ENCODE measurements around the gene GLTPD2. TPM values are rescaled to one million over a fixed set of nuclear protein-coding genes. Genes with fewer than 3 reads are reported as not detected.

GLTPD2 gene
- 10 to 100 TPM in 1 of 4 donors, 1 to 10 TPM in 3; 3.8 to 14.9 (median 5.7) TPM for polyA plus RNA-seq (ENCODE audit: insufficient read length in 4 of 4)

DNA sequence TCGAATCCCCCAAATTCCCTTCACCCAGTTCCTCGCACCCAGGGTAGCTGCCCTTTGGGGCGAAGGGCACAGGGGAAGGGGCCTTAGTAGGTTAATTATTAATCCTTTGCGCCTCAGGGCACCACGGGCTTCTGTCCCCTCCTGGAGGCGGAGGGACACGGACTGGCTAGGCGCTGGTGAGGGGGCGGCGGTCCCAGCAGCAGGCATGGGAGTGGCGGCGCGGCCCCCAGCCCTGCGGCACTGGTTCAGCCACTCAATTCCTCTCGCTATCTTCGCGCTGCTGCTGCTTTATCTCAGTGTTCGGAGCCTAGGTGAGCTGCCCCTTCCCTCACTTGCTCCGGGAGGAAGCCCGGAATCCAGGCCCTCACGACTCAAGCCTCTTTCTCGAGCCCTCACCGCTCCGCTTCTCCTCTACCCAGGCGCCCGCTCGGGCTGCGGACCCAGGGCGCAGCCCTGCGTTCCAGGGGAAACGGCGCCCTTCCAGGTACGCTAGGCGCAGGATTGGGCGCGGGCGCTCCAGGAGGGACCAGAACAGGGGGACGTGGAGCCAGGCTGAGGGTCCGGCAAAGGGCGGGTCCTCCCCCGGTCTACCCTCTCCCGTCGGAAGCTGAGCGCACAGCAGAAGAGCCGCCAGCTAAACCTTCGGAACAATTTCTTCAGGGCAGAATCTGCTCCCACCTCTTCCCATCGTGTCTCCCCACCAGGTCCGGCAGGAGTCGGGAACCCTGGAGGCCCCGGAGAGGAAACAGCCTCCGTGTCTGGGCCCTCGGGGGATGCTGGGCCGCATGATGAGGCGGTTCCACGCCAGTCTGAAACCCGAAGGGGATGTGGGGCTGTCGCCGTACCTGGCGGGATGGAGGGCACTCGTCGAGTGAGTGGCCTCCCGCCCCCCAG is at the start of gene GLTPD2:
TSS of gene GLTPD2 (plus strand) at position 158 of the 894 bp plus-strand sequence. CDS start at position 206, 48 bp downstream.
- DNase-seq (ENCODE audit: low read depth in 4 of 4, low spot score in 3 of 4), result no peak

GRCh38 chr17:4739122-4740024 is 49.4 kb upstream of the GLTPD2 start, which contains the start of the genes CXCL16 and ZMYND15:
TSS of gene CXCL16 (minus strand) at chr17:4739928. CDS start at chr17:4739339, 589 bp downstream.
TSS of gene ZMYND15 (plus strand) at chr17:4739833. CDS start at chr17:4740549, 716 bp downstream.
- peak in 1 of 4 donors; percentile 33 for DNase-seq (ENCODE audit: low read depth in 4 of 4, low spot score in 3 of 4)

- no peak for DNase-seq (ENCODE audit: low read depth in 4 of 4, low spot score in 3 of 4)
These were observed 48.8 kb upstream of the GLTPD2 start for GRCh38 chr17:4740025-4740351.

DNA sequence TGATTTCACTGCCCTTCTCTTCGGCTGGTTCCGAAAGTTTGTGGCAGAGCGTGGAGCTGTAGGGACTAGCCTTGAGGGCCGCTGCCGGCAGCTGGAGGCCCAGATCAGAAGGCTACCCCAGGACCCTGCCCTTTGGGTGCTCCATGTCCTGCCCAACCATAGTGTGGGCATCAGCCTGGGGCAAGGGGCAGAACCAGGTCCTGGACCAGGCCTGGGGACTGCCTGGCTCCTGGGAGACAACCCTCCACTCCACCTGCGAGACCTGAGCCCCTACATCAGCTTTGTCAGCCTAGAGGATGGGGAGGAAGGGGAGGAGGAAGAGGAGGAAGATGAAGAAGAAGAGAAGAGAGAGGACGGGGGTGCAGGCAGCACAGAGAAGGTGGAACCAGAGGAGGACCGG is 48.2 kb upstream of the GLTPD2 start:
- no peak for DNase-seq (ENCODE audit: low read depth in 4 of 4, low spot score in 3 of 4)

- no peak for DNase-seq (ENCODE audit: low read depth in 4 of 4, low spot score in 3 of 4)
These were observed 47.2 kb upstream of the GLTPD2 start for GRCh38 chr17:4741544-4741943.

- DNase-seq (ENCODE audit: low read depth in 4 of 4, low spot score in 3 of 4), result no peak
These were observed 46.6 kb upstream of the GLTPD2 start for GRCh38 chr17:4742133-4742532.

DNA sequence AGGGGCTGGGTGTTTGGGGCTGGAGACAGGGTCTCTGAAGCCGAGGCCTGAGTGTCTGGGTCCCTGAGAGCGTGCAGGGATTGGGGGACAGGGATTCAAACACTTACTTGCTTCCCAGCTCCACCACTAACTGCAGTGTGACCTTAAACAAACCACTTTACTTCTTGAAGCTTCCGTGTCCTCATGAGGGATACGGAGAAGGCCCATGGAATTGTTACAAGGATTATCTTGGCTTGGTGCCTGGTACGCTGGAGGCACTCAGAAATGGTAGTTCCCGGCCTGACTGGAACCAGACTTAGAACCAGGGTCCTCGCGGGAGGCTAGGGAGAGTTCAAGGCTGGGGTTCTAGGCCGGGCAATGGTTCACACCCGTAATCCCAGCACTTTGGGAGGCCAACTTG is 46.1 kb upstream of the GLTPD2 start:
- no peak for DNase-seq (ENCODE audit: low read depth in 4 of 4, low spot score in 3 of 4)

DNA sequence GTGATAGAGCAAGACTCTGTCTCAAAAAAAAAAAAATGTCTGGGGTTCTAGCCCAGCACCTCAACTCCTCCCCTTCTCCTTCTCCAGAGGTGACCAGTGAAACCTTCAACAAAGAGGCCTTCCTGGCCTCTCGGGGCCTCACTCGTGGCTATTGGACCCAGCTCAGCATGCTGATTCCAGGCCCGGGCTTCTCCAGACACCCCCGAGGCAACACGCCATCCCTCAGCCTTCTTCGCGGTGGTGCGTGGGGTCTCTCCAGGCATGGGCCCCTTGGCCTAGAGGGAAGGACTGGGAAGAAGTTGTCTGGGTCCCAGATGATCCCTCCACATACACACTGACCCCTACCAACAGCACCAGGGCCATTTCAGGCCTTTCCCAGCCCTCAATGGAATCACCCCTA is 45.5 kb upstream of the GLTPD2 start:
- no peak for DNase-seq (ENCODE audit: low read depth in 4 of 4, low spot score in 3 of 4)

- no peak for DNase-seq (ENCODE audit: low read depth in 4 of 4, low spot score in 3 of 4)
These were observed 44.9 kb upstream of the GLTPD2 start for GRCh38 chr17:4743898-4744297.

GRCh38 chr17:4744999-4745969 is 43.5 kb upstream of the GLTPD2 start:
- DNase-seq (ENCODE audit: low read depth in 4 of 4, low spot score in 3 of 4), result no peak

DNA sequence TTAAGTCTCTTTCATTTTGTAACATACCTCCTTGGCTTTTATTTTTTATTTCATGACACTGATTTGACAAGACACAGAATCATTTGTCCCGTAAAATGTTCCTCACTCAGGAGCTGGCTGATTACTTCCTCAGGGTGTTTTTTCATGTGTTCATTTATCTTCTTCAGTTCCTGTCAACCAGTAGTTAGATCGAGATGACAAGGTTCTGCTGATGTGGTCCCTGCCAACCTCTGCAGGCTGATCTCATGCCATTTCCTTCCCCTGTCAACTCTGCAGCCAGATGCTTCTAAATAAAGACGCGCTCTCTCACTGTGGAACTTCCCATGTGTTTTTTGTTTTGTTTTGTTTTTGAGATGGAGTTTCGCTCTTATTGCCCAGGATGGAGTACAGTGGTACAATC is 40.9 kb upstream of the GLTPD2 start:
- no peak for DNase-seq (ENCODE audit: low read depth in 4 of 4, low spot score in 3 of 4)

DNA sequence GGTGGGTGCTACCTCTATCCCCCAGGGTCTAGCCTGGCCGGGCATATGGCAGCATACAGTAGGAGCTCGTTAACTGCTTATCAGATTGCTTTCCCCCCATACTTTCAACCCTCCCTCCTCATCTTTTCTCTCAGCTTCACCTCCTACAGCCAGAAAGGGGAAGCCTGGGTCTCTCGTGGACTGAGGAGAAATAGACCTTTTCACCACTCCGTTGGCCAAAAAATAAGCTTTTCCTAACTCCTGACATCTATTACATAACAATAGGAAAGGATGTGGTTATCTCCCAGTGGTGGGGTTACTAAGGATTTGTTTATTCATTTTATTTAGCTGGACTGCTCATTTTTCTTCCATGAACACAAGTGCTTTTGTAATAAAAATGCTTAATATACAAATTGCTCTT is 40.1 kb upstream of the GLTPD2 start:
- no peak for DNase-seq (ENCODE audit: low read depth in 4 of 4, low spot score in 3 of 4)

DNA sequence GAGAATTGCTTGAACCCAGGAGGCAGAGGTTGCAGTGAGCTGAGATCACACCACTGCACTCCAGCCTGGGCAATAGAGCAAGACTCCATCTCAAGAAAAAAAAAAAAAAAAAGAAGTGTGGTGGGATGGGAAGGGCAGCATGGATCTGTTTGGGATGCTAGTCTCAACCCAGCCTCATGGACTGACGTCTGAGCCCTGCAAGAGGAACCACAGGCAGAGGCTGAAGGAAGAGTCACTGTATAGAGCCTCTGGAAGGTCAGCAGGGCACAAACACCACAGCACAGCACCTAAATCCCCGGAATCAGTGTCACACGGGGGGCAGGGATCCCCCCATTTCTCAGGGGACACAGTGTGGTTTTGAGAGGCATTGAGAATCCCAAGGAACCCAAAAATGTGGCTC is 38.2 kb upstream of the GLTPD2 start:
- no peak for DNase-seq (ENCODE audit: low read depth in 4 of 4, low spot score in 3 of 4)

DNA sequence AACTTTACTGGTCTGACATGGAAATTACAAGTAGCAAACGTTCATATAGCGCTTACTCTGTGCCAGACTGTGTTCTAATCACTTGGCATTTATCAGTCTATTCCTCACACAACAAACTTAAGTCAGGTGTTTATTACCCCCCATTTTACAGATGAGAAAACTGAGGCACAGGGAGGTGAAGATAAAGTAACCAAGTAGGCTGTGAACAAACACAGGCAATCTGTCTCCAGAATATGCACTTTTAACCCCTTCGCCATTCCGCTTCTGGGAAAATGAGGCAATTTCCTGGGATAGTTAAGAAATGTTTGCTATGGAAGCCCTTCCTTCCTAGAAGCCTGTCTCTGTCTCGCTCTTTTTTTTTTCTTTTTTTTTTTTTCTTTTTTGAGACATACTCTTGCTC is 36.8 kb upstream of the GLTPD2 start:
- DNase-seq (ENCODE audit: low read depth in 4 of 4, low spot score in 3 of 4), result no peak

DNA sequence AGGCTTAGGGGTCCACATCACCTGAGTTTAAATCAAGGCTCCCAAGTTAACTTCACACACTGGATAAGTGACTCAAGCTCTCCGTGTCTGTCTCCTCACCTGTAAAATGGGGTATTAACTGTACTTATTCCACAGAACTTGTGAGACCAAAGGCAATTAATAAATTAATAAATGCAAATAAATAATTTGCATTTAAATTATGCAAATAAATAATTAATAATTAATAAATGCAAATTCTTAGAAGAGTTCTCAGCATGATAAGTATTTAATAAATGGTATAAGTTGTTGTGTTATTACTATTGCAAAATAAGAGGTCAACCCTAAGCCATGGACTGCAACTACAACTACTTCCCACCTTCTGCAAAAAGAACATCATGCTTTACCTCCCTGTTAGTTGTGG is 35.4 kb upstream of the GLTPD2 start:
- no peak for DNase-seq (ENCODE audit: low read depth in 4 of 4, low spot score in 3 of 4)

DNA sequence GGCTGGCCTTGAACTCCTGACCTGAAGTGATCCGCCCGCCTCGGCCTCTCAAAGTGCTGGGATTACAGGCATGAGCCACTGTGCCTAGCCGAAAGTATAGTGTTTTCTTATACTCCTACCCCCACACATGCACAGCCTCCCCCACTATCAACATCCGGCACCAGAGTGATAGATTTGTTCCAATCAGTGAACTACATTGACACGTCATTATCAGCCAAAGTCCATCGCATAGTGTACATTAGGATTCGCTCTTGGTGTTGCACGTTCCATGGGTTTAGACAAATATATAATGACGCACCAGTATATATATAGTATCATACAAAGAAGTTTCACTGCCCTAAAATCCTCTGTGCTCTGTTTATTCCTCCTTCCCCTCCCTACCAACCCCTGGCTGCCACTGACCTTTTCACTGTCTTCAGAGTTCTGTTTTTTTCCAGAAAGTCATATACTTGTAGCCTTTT is 29.0 kb upstream of the GLTPD2 start:
- no peak for DNase-seq (ENCODE audit: low read depth in 4 of 4, low spot score in 3 of 4)

- DNase-seq (ENCODE audit: low read depth in 4 of 4, low spot score in 3 of 4), result no peak
These were observed 24.2 kb upstream of the GLTPD2 start for GRCh38 chr17:4764595-4764994.

DNA sequence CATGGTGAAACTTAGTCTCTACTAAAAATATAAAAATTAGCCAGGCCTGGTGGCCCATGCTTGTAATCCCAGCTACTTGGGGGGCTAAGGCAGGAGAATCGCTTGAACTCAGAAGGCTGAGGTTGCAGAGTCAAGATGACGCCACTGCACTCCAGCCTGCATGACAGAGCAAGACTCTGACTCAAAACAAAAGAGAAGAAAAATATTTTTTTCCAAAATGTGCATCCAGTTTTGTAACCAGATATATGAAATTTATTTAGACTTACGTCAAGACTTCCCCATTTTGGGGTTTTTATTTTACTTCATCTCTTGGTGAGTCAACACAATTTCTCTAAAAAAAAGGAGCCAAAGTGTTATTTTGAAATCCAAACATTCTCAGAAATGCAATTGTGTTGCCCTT is 22.6 kb upstream of the GLTPD2 start:
- no peak for DNase-seq (ENCODE audit: low read depth in 4 of 4, low spot score in 3 of 4)

DNA sequence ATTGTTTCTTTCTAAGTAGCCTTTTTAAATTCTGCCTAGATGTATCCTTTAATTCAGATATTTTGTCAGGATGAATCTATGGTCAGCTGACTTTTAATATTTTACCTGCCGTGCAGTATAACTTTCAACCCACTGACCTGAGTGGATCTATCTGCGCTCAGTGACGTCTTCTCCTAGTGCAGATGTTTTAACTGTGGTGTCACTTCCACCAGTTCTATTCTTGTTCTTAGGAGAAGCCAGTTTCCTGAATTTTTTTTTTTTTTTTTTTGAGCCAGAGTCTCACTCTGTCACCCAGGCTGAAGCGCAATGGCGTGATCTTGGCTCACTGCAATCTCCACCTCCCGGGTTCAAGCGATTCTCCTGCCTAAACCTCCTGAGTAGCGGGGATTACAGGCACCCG is 22.0 kb upstream of the GLTPD2 start:
- DNase-seq (ENCODE audit: low read depth in 4 of 4, low spot score in 3 of 4), result no peak

DNA sequence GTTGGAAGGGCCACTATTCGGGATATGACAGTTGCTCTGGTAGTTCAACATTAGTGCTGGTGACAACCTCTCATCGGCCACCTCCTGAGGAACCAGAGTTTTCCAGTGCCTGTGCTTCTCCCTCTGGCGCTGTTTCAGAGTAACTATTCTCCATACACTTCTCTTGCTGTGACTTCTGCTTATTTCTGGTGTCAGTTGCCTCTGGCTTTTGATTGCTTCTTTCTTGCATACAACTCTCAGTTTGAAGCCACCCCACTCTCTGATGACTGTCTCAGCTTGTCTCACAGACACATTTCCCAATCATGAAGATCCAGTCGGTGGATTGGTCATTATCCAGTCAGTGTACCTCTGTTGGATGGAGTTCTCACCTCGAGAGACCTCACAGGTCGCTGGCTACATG is 20.5 kb upstream of the GLTPD2 start:
- no peak for DNase-seq (ENCODE audit: low read depth in 4 of 4, low spot score in 3 of 4)

Data from right renal pelvis (tissue), 4 donors.